ENCODE data around the gene FHIT. TPM values are rescaled to one million over a fixed set of nuclear protein-coding genes. Genes with fewer than 3 reads are reported as not detected.

FHIT gene
- total and polyA plus RNA-seq, 2 experiments from 2014 or later: 9.7 to 16.2 TPM

DNA sequence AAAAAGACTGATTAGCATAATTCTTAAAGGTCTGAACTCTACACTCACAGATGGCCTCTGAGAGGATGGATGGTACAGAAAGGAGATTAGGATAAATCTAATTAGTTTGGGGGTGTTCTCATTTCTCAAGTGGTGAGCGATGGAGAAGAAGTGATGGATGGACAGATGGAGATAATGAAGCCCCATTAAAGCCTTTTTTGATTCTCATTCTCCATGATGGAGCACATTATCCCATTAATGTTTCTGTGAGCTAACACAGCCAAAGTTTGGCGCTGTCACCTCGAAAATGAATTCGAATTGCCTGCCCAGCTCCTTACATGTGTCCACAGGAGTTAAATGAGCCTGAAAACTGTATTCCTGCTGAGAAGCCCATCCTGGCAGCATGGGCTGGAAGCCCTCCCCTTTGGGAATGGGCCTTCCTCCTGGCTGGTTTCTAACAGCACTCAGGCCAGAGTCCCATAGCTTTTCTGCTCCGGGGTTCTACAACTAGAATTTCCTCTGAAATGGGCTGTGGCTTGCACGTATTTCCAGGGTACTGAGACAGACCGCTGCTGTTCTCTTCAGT, 1475.4 kb downstream of the FHIT start:
- TF ChIP-seq EZH2phosphoT487 (IDR thresholded peaks at IDR 0.05; ENCODE audit: low read depth, severe bottlenecking, unreplicated experiment) (no peak), EZH2 (IDR thresholded peaks at IDR 0.05; ENCODE audit: borderline replicate concordance) (no peak)
- TF ChIP-seq, protein P1, sequence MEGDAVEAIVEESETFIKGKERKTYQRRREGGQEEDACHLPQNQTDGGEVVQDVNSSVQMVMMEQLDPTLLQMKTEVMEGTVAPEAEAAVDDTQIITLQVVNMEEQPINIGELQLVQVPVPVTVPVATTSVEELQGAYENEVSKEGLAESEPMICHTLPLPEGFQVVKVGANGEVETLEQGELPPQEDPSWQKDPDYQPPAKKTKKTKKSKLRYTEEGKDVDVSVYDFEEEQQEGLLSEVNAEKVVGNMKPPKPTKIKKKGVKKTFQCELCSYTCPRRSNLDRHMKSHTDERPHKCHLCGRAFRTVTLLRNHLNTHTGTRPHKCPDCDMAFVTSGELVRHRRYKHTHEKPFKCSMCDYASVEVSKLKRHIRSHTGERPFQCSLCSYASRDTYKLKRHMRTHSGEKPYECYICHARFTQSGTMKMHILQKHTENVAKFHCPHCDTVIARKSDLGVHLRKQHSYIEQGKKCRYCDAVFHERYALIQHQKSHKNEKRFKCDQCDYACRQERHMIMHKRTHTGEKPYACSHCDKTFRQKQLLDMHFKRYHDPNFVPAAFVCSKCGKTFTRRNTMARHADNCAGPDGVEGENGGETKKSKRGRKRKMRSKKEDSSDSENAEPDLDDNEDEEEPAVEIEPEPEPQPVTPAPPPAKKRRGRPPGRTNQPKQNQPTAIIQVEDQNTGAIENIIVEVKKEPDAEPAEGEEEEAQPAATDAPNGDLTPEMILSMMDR (IDR thresholded peaks at IDR 0.05; ENCODE audit: poor library complexity): no peak
- Histone ChIP-seq H2AFZ (no peak overlapping the region), H4K20me1 (ENCODE audit: insufficient read depth, poor library complexity, severe bottlenecking) (no peaks in the 10 kb centered on the region), H3K4me3 (no peak overlapping the region), H3K27me3 (no peaks in the 10 kb centered on the region), H3K4me2 (no peak overlapping the region), H3K4me1 (ENCODE audit: insufficient read depth) (peaks cover 11% of the 10 kb centered on the region), H3K9me2 (replicated peaks; ENCODE audit: insufficient read depth) (no peaks in the 10 kb centered on the region), H3K9me3 (ENCODE audit: low read depth) (no peaks in the 10 kb centered on the region), H3K79me2 (no peaks in the 10 kb centered on the region), H3K36me3 (replicated peaks; ENCODE audit: insufficient read depth, low read depth) (no peaks in the 10 kb centered on the region), H3K27ac (no peak overlapping the region)
- DNase-seq (ENCODE audit: low spot score): no peak
- 80% methylated on average over 7 of the region's 7 CpGs for WGBS (ENCODE audit: low lambda C conversion rate, missing lambda C conversion rate)

DNA sequence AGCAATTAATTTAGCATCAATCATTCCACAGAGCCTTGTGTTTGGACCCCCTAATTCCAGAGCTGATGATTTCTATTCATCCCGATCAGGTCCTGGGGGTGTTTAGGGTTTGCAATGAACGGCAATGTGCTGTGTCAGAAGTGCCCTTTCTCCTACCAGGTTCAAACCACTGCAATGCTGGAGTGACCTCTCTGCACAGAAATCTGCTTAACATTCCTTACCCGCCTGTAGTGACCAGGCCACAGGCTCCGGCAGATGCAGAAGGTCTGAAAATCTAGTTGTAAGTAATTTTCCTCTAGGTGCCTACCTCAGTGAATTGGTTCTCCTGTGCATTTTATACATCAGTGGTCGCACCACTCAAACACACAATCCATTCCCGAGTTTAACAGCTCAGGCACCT, 1476.1 kb downstream of the FHIT start:
- H3K4me1 ChIP-seq (ENCODE audit: insufficient read depth): peaks cover 11% of the 10 kb centered on the region
- 91% methylated on average over 6 of the region's 6 CpGs for WGBS (ENCODE audit: low lambda C conversion rate, missing lambda C conversion rate)
- no peak overlapping the region for H2AFZ ChIP-seq

DNA sequence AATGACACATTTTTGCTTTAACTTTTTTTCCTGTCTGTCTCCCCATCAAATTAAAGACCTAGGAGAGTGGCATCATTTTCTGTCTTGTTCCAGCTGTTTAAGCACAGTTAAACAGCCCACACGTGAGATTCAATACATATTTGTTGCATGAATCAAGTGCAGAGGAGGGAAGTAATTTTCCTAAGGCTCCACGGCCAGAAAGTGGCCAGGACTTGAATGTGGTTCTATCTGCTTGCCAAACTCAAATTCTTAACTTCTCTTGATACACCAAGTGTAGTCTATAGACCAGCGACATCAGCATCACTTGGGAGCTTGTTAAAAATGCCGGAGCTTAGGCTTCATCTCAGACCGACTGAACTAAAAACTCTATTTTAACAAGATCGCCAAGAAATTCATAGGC, 1476.6 kb downstream of the FHIT start:
- 70% methylated on average over 6 of the region's 6 CpGs for WGBS (ENCODE audit: low lambda C conversion rate, missing lambda C conversion rate)
- Histone ChIP-seq H4K20me1 (ENCODE audit: insufficient read depth, poor library complexity, severe bottlenecking) (no peaks in the 10 kb centered on the region), H2AFZ (no peak overlapping the region), H3K36me3 (replicated peaks; ENCODE audit: insufficient read depth, low read depth) (no peaks in the 10 kb centered on the region), H3K27ac (no peak overlapping the region), H3K27me3 (no peaks in the 10 kb centered on the region), H3K79me2 (no peaks in the 10 kb centered on the region), H3K4me2 (no peak overlapping the region), H3K9me2 (replicated peaks; ENCODE audit: insufficient read depth) (no peaks in the 10 kb centered on the region), H3K4me1 (ENCODE audit: insufficient read depth) (peaks cover 11% of the 10 kb centered on the region), H3K4me3 (no peak overlapping the region), H3K9me3 (ENCODE audit: low read depth) (no peaks in the 10 kb centered on the region)
- TF ChIP-seq EZH2 (IDR thresholded peaks at IDR 0.05; ENCODE audit: borderline replicate concordance): no peak
- TF ChIP-seq, protein P1 (IDR thresholded peaks at IDR 0.05; ENCODE audit: poor library complexity): no peak
- no peak for TF ChIP-seq EZH2phosphoT487 (IDR thresholded peaks at IDR 0.05; ENCODE audit: low read depth, severe bottlenecking, unreplicated experiment)
- no peak for DNase-seq (ENCODE audit: low spot score)

More for the DNA sequence above, 1476.1 kb downstream of the FHIT start:
- Histone ChIP-seq H3K9me2 (replicated peaks; ENCODE audit: insufficient read depth) (no peaks in the 10 kb centered on the region), H3K27ac (no peak overlapping the region), H3K9me3 (ENCODE audit: low read depth) (no peaks in the 10 kb centered on the region), H4K20me1 (ENCODE audit: insufficient read depth, poor library complexity, severe bottlenecking) (no peaks in the 10 kb centered on the region), H3K4me3 (no peak overlapping the region), H3K27me3 (no peaks in the 10 kb centered on the region), H3K79me2 (no peaks in the 10 kb centered on the region), H3K36me3 (replicated peaks; ENCODE audit: insufficient read depth, low read depth) (no peaks in the 10 kb centered on the region), H3K4me2 (no peak overlapping the region)
- TF ChIP-seq EZH2 (IDR thresholded peaks at IDR 0.05; ENCODE audit: borderline replicate concordance): no peak
- TF ChIP-seq EZH2phosphoT487 (IDR thresholded peaks at IDR 0.05; ENCODE audit: low read depth, severe bottlenecking, unreplicated experiment): no peak
- TF ChIP-seq, protein P1 (IDR thresholded peaks at IDR 0.05; ENCODE audit: poor library complexity): no peak
- DNase-seq (ENCODE audit: low spot score): no peak

All from hepatocyte (in vitro differentiated cells).